ENCODE data around the gene ASS1.

The ASS1 gene

GRCh38 chr9:130478736-130479575, 34.2 kb downstream of the ASS1 start:
- TF ChIP-seq POU2F2 (IDR thresholded peaks at IDR 0.05; ENCODE audit: low read depth, low read length) (no peak), SPI1 (IDR thresholded peaks at IDR 0.05; ENCODE audit: low read depth, low read length) (no peak), POLR2AphosphoS5 (IDR thresholded peaks at IDR 0.05; ENCODE audit: low read depth, low read length) (no peak), PAX5 (IDR thresholded peaks at IDR 0.05; ENCODE audit: insufficient read depth, low read length, severe bottlenecking) (no peak), POLR2A (IDR thresholded peaks at IDR 0.05; ENCODE audit: low read depth, low read length) (no peak), TAF1 (IDR thresholded peaks at IDR 0.05; ENCODE audit: low read depth, low read length) (no peak)
- FAIRE-seq (no peak), DNase-seq (ENCODE audit: insufficient read length, low spot score) (no peak)

- FAIRE-seq: no peak
- TF ChIP-seq POU2F2 (IDR thresholded peaks at IDR 0.05; ENCODE audit: low read depth, low read length) (no peak), SPI1 (IDR thresholded peaks at IDR 0.05; ENCODE audit: low read depth, low read length) (no peak), POLR2A (IDR thresholded peaks at IDR 0.05; ENCODE audit: low read depth, low read length) (no peak), POLR2AphosphoS5 (IDR thresholded peaks at IDR 0.05; ENCODE audit: low read depth, low read length) (no peak), TAF1 (IDR thresholded peaks at IDR 0.05; ENCODE audit: low read depth, low read length) (no peak)
These were observed 34.8 kb downstream of the ASS1 start for GRCh38 chr9:130479587-130479986.

GRCh38 chr9:130480673-130481072, 35.9 kb downstream of the ASS1 start:
- FAIRE-seq (no peak), DNase-seq (ENCODE audit: insufficient read length, low spot score) (no peak)
- TF ChIP-seq TAF1 (IDR thresholded peaks at IDR 0.05; ENCODE audit: low read depth, low read length) (no peak), POLR2A (IDR thresholded peaks at IDR 0.05; ENCODE audit: low read depth, low read length) (no peak), POLR2AphosphoS5 (IDR thresholded peaks at IDR 0.05; ENCODE audit: low read depth, low read length) (no peak), POU2F2 (IDR thresholded peaks at IDR 0.05; ENCODE audit: low read depth, low read length) (no peak), PAX5 (IDR thresholded peaks at IDR 0.05; ENCODE audit: insufficient read depth, low read length, severe bottlenecking) (no peak), SPI1 (IDR thresholded peaks at IDR 0.05; ENCODE audit: low read depth, low read length) (no peak)

More at GRCh38 chr9:130479587-130479986, 34.8 kb downstream of the ASS1 start:
- DNase-seq (ENCODE audit: insufficient read length, low spot score): no peak

GRCh38 chr9:130482463-130482862, 37.7 kb downstream of the ASS1 start:
- no peak for FAIRE-seq
- DNase-seq (ENCODE audit: insufficient read length, low spot score): no peak
- TF ChIP-seq POLR2A (IDR thresholded peaks at IDR 0.05; ENCODE audit: low read depth, low read length): no peak
- TF ChIP-seq POLR2AphosphoS5 (IDR thresholded peaks at IDR 0.05; ENCODE audit: low read depth, low read length): no peak
- no peak for TF ChIP-seq TAF1 (IDR thresholded peaks at IDR 0.05; ENCODE audit: low read depth, low read length)
- TF ChIP-seq SPI1 (IDR thresholded peaks at IDR 0.05; ENCODE audit: low read depth, low read length): no peak
- TF ChIP-seq POU2F2 (IDR thresholded peaks at IDR 0.05; ENCODE audit: low read depth, low read length): no peak

- no peak for FAIRE-seq
- DNase-seq (ENCODE audit: insufficient read length, low spot score): no peak
- no peak for TF ChIP-seq POLR2A (IDR thresholded peaks at IDR 0.05; ENCODE audit: low read depth, low read length)
- no peak for TF ChIP-seq POLR2AphosphoS5 (IDR thresholded peaks at IDR 0.05; ENCODE audit: low read depth, low read length)
- no peak for TF ChIP-seq SPI1 (IDR thresholded peaks at IDR 0.05; ENCODE audit: low read depth, low read length)
- no peak for TF ChIP-seq TAF1 (IDR thresholded peaks at IDR 0.05; ENCODE audit: low read depth, low read length)
- TF ChIP-seq PAX5 (IDR thresholded peaks at IDR 0.05; ENCODE audit: insufficient read depth, low read length, severe bottlenecking): no peak
- TF ChIP-seq POU2F2 (IDR thresholded peaks at IDR 0.05; ENCODE audit: low read depth, low read length): no peak
These were observed 38.7 kb downstream of the ASS1 start for GRCh38 chr9:130483371-130483971.

- DNase-seq (ENCODE audit: insufficient read length, low spot score) (no peak), FAIRE-seq (no peak)
- TF ChIP-seq SPI1 (IDR thresholded peaks at IDR 0.05; ENCODE audit: low read depth, low read length) (no peak), POU2F2 (IDR thresholded peaks at IDR 0.05; ENCODE audit: low read depth, low read length) (no peak), PAX5 (IDR thresholded peaks at IDR 0.05; ENCODE audit: insufficient read depth, low read length, severe bottlenecking) (no peak), POLR2AphosphoS5 (IDR thresholded peaks at IDR 0.05; ENCODE audit: low read depth, low read length) (no peak), POLR2A (IDR thresholded peaks at IDR 0.05; ENCODE audit: low read depth, low read length) (no peak), TAF1 (IDR thresholded peaks at IDR 0.05; ENCODE audit: low read depth, low read length) (no peak)
These were observed 39.8 kb downstream of the ASS1 start for GRCh38 chr9:130484362-130485072.

- DNase-seq (ENCODE audit: insufficient read length, low spot score): no peak
- no peak for FAIRE-seq
- no peak for TF ChIP-seq POU2F2 (IDR thresholded peaks at IDR 0.05; ENCODE audit: low read depth, low read length)
- TF ChIP-seq PAX5 (IDR thresholded peaks at IDR 0.05; ENCODE audit: insufficient read depth, low read length, severe bottlenecking): no peak
- TF ChIP-seq TAF1 (IDR thresholded peaks at IDR 0.05; ENCODE audit: low read depth, low read length): no peak
- no peak for TF ChIP-seq POLR2A (IDR thresholded peaks at IDR 0.05; ENCODE audit: low read depth, low read length)
- no peak for TF ChIP-seq SPI1 (IDR thresholded peaks at IDR 0.05; ENCODE audit: low read depth, low read length)
- TF ChIP-seq POLR2AphosphoS5 (IDR thresholded peaks at IDR 0.05; ENCODE audit: low read depth, low read length): no peak
These were observed 41.3 kb downstream of the ASS1 start for GRCh38 chr9:130486103-130486502.

GRCh38 chr9:130487500-130487899, 42.7 kb downstream of the ASS1 start:
- FAIRE-seq (no peak), DNase-seq (ENCODE audit: insufficient read length, low spot score) (no peak)
- TF ChIP-seq POLR2A (IDR thresholded peaks at IDR 0.05; ENCODE audit: low read depth, low read length): no peak
- TF ChIP-seq PAX5 (IDR thresholded peaks at IDR 0.05; ENCODE audit: insufficient read depth, low read length, severe bottlenecking): no peak
- TF ChIP-seq POU2F2 (IDR thresholded peaks at IDR 0.05; ENCODE audit: low read depth, low read length): no peak
- TF ChIP-seq TAF1 (IDR thresholded peaks at IDR 0.05; ENCODE audit: low read depth, low read length): no peak
- TF ChIP-seq POLR2AphosphoS5 (IDR thresholded peaks at IDR 0.05; ENCODE audit: low read depth, low read length): no peak
- TF ChIP-seq SPI1 (IDR thresholded peaks at IDR 0.05; ENCODE audit: low read depth, low read length): no peak
